Measurements from ENCODE around the gene HPN.
"Not testable (repeated sequence)": the region's sequence is repeated elsewhere in the genome, so short reads cannot be mapped to it uniquely, and the experiment has no call there.

The HPN gene

GRCh38 chr19:35042056-35042730 lies 672 bp downstream of the HPN start:
- in situ Hi-C loops (cut with HindIII; ENCODE audit: low sequenced_read_pairs): no loop called here

- in situ Hi-C loops (cut with HindIII; ENCODE audit: low sequenced_read_pairs): no loop called here
Observed at GRCh38 chr19:35042954-35043604, 1.6 kb downstream of the HPN start.

- in situ Hi-C loops (cut with HindIII; ENCODE audit: low sequenced_read_pairs): no loop called here
Observed at GRCh38 chr19:35043906-35044305, 2.4 kb downstream of the HPN start.

- in situ Hi-C loops (cut with HindIII; ENCODE audit: low sequenced_read_pairs): no loop called here
Observed at GRCh38 chr19:35044317-35045117, 3.0 kb downstream of the HPN start.

GRCh38 chr19:35045667-35046300 lies 4.3 kb downstream of the HPN start:
- in situ Hi-C loops (cut with HindIII; ENCODE audit: low sequenced_read_pairs): no loop called here

GRCh38 chr19:35046461-35046860 lies 4.9 kb downstream of the HPN start:
- in situ Hi-C loops (cut with HindIII; ENCODE audit: low sequenced_read_pairs): no loop called here

- in situ Hi-C loops (cut with HindIII; ENCODE audit: low sequenced_read_pairs): no loop called here
Observed at GRCh38 chr19:35048911-35049411, 7.4 kb downstream of the HPN start.

GRCh38 chr19:35049456-35049855 lies 7.9 kb downstream of the HPN start:
- in situ Hi-C loops (cut with HindIII; ENCODE audit: low sequenced_read_pairs): no loop called here

GRCh38 chr19:35050662-35051061 lies 9.1 kb downstream of the HPN start:
- in situ Hi-C loops (cut with HindIII; ENCODE audit: low sequenced_read_pairs): not testable (repeated sequence)

- in situ Hi-C loops (cut with HindIII; ENCODE audit: low sequenced_read_pairs): not testable (repeated sequence)
Observed at GRCh38 chr19:35051268-35051667, 9.7 kb downstream of the HPN start.

- in situ Hi-C loops (cut with HindIII; ENCODE audit: low sequenced_read_pairs): no loop called here
Observed at GRCh38 chr19:35051796-35052195, 10.3 kb downstream of the HPN start.

GRCh38 chr19:35052599-35053190 lies 11.2 kb downstream of the HPN start:
- in situ Hi-C loops (cut with HindIII; ENCODE audit: low sequenced_read_pairs): no loop called here

- in situ Hi-C loops (cut with HindIII; ENCODE audit: low sequenced_read_pairs): no loop called here
Observed at GRCh38 chr19:35053667-35054293, 12.3 kb downstream of the HPN start.

- in situ Hi-C loops (cut with HindIII; ENCODE audit: low sequenced_read_pairs): no loop called here
Observed at GRCh38 chr19:35054626-35055025, 13.1 kb downstream of the HPN start.

- in situ Hi-C loops (cut with HindIII; ENCODE audit: low sequenced_read_pairs): no loop called here
Observed at GRCh38 chr19:35055715-35056179, 14.2 kb downstream of the HPN start.

- in situ Hi-C loops (cut with HindIII; ENCODE audit: low sequenced_read_pairs): no loop called here
Observed at GRCh38 chr19:35056513-35057063, 15.1 kb downstream of the HPN start.

- in situ Hi-C loops (cut with HindIII; ENCODE audit: low sequenced_read_pairs): no loop called here
Observed at GRCh38 chr19:35058370-35058769, 16.8 kb downstream of the HPN start.

- in situ Hi-C loops (cut with HindIII; ENCODE audit: low sequenced_read_pairs): no loop called here
Observed at GRCh38 chr19:35059006-35059798, 17.7 kb downstream of the HPN start.

GRCh38 chr19:35059799-35060091 lies 18.2 kb downstream of the HPN start:
- in situ Hi-C loops (cut with HindIII; ENCODE audit: low sequenced_read_pairs): no loop called here
